Testis (tissue), 3 donors: ENCODE results near the gene GALNT15. TPM values are rescaled to one million over a fixed set of nuclear protein-coding genes. Genes with fewer than 3 reads are reported as not detected.

Experiments
- DNase-seq: peaks from one replicate; pipeline ENCODE4 v3.0.0-alpha.2; 2019
- H3K27ac ChIP-seq, 2 donors: fragments of 200-600 bp; sonication (generic); one replicate each; pipeline ENCODE4 v1.5.1; 2019
- H3K27me3 ChIP-seq: fragments of 200-600 bp; sonication (generic); one replicate; pipeline ENCODE4 v1.5.1; 2019
- H3K36me3 ChIP-seq: fragments of 200-600 bp; sonication (generic); one replicate; pipeline ENCODE4 v1.5.1; 2017; ENCODE audit warnings: low read depth; ENCODE audit errors: missing control alignments
- H3K4me1 ChIP-seq: fragments of 200-600 bp; sonication (generic); one replicate; pipeline ENCODE4 v1.5.1; 2019
- H3K4me3 ChIP-seq, 2 donors: fragments of 200-600 bp; sonication (generic); one replicate each; pipeline ENCODE4 v1.5.1; 2017 to 2019
- H3K9me3 ChIP-seq: fragments of 200-600 bp; sonication (generic); one replicate; pipeline ENCODE4 v1.5.1; 2017
- POLR2A ChIP-seq: fragments of 450-650 bp; IDR thresholded peaks from one replicate; pipeline ENCODE4 v1.6.1; 2017; ENCODE audit warnings: antibody characterized with exemption, mild to moderate bottlenecking, moderate library complexity
- WGBS, 2 donors: methylation state at CpG; one replicate each; pipeline ENCODE4 v1.1.5; 2018; 5-methylcytosine and 5-hydroxymethylcytosine counted together
- intact Hi-C: fragments of 100-400 bp; cut with DNase I; formaldehyde crosslinking; loops from one replicate; pipeline ENCODE4 v1.15.1; 2023; ENCODE audit warnings: low total_unique reads
- polyA plus RNA-seq: library from polyadenylated mRNA; stranded (reverse); fragments of 350-450 nt; fragmentation: Illumina TruSeq; extraction: RNeasy Lipid Tissue Mini Kit (QIAGEN cat#74804); gene quantifications from one replicate; pipeline ENCODE4 v1.2.3, GENCODE V29; 2014; ENCODE audit warnings: low read depth, low replicate concordance; ENCODE audit not compliant: insufficient read depth
- total RNA-seq, 2 donors: library from RNA; depleted of rRNA; stranded (reverse); fragments of >200 nt; gene quantifications; one replicate each; pipeline ENCODE4 v1.2.3, GENCODE V29; 2016
- TF ChIP-seq, protein P1 (sequence below), 3 experiments: fragments of 450-650 bp in 2 of 3; fragments of 200-600 bp in 1 of 3; sonication (generic) in 1 of 3; IDR thresholded peaks; one replicate each; pipeline ENCODE4 v1.5.1; 2016 to 2019; ENCODE audit warnings: antibody characterized with exemption in 3 of 3, mild to moderate bottlenecking in 2 of 3, moderate library complexity in 1 of 3

Gene GALNT15
- total and polyA plus RNA-seq, 3 donors from 2014 or later = 6.6 to 16.5 (median 13.0) TPM

DNA sequence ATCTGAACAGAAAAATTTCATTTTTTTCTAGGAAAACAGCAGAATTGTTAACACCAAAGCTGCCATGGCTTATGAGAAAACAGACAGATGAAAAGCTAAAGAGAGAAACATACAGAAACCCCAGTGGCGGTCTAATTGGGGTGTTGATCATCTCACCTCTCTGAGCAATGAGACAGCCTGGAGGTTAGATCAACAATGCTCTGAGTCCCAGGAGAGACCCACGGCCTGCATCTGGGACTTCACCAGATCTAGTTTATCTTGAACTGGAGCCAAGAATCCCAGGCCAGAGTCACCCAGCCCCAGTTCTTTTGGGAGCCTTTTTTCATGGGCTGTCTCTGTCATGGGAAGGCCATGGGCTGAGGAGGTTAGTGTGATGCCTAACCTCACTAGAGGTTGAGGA, 3.5 kb upstream of the GALNT15 start:
- no peak for DNase-seq
- WGBS, 2 donors = 76 to 80% methylated on average over 2 of the region's 2 CpGs
- TF ChIP-seq POLR2A = no peak
- TF ChIP-seq, protein P1, sequence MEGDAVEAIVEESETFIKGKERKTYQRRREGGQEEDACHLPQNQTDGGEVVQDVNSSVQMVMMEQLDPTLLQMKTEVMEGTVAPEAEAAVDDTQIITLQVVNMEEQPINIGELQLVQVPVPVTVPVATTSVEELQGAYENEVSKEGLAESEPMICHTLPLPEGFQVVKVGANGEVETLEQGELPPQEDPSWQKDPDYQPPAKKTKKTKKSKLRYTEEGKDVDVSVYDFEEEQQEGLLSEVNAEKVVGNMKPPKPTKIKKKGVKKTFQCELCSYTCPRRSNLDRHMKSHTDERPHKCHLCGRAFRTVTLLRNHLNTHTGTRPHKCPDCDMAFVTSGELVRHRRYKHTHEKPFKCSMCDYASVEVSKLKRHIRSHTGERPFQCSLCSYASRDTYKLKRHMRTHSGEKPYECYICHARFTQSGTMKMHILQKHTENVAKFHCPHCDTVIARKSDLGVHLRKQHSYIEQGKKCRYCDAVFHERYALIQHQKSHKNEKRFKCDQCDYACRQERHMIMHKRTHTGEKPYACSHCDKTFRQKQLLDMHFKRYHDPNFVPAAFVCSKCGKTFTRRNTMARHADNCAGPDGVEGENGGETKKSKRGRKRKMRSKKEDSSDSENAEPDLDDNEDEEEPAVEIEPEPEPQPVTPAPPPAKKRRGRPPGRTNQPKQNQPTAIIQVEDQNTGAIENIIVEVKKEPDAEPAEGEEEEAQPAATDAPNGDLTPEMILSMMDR (IDR thresholded peaks at IDR 0.05) = no peak
- H3K9me3 ChIP-seq = no peaks in the 10 kb centered on the region
- intact Hi-C loops = no loop called here
- H3K36me3 ChIP-seq = no peaks in the 10 kb centered on the region
- no peak overlapping the region for H3K4me3 ChIP-seq
- peaks cover 5% of the 10 kb centered on the region for H3K4me1 ChIP-seq
- H3K27ac ChIP-seq = no peak overlapping the region
- no peaks in the 10 kb centered on the region for H3K27me3 ChIP-seq

DNA sequence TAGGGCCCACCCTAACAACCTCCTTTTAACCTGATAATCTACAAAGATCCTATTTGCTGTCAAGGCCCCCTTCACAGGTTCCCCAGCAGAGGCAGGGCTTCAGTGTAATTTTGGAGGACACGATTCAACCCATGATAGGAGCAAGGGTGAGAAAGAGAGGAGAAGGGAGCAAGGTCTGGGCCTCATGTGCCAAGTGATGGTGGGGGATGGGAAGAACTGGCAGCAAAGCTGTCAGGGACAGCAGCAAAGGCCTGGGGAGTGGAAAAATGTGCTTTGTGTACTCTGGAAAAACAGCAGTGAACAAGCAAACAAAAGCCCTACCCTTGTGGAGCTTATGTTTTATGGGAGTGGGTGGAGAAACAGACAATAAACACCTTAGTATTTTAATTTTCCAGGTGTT, 2.7 kb upstream of the GALNT15 start:
- TF ChIP-seq, protein P1 (IDR thresholded peaks at IDR 0.05) = no peak
- no peaks in the 10 kb centered on the region for H3K27me3 ChIP-seq
- H3K4me3 ChIP-seq = no peak overlapping the region
- no peak overlapping the region for H3K27ac ChIP-seq
- no peak for DNase-seq
- WGBS, 2 donors = 80 to 88% methylated on average over 1 of the region's 1 CpG
- intact Hi-C loops = no loop called here
- H3K9me3 ChIP-seq = no peaks in the 10 kb centered on the region
- H3K36me3 ChIP-seq = no peaks in the 10 kb centered on the region
- peaks cover 5% of the 10 kb centered on the region for H3K4me1 ChIP-seq

DNA sequence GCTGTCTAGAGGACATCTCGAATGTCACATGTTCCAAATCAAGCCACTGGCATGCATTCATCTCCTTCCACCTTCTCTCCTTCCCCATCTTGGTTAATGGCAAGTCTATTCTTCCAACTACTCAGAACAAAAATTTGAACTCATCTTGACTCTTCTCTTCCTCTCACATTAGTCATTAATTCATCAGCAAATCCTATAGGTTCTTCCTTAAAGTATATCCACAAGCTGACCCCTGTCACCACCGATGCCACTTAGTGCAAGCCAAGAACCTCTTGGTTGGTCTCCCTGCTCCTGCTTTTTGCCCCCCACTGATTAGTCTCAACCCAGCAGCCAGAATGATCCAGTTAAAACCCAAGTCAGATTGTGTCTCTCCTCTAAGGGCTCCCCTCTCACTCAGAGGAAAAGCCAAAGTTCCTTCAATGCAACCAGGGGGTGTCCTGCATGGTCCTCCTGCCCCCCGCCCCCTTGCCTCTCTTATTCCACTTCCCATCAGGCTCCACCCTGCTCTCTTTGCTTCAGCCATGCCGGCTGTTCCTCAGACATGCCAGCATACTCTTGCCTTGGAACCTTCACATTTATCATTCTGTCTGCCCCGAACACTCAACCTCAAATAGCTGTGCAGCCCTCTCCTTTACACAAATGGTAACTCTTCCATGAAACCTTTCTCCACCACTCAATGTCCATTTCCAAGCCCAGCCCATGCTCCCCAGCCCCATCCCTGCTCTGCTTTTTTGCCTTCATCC, 1.0 kb upstream of the GALNT15 start:
- peaks cover 9% of the 10 kb centered on the region for H3K4me1 ChIP-seq
- no peak overlapping the region for H3K4me3 ChIP-seq
- H3K27me3 ChIP-seq = no peaks in the 10 kb centered on the region
- no peak for DNase-seq
- H3K9me3 ChIP-seq = no peaks in the 10 kb centered on the region
- intact Hi-C loops = no loop called here
- WGBS, 2 donors = 89 to 90% methylated on average over 5 of the region's 5 CpGs
- H3K36me3 ChIP-seq = no peaks in the 10 kb centered on the region
- no peak for TF ChIP-seq POLR2A
- TF ChIP-seq, protein P1 (IDR thresholded peaks at IDR 0.05) = no peak
- H3K27ac ChIP-seq = no peak overlapping the region

DNA sequence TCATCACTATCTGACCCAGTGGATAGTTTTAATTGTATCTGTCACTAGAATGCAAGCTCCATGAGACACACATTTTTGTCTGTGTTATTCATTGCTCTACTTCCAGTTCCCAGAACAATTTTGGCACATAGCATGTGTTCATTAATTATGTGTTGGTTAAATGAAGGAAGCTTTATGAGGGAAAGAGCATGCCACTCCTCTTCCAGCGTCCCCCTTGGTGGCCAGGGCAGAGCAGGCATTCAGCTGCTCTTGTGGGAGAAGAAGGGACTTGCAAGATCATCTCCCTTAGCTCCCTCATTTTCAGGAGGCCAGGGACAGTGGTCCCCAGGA, 489 bp upstream of the GALNT15 start:
- H3K4me1 ChIP-seq = peaks cover 9% of the 10 kb centered on the region
- 0 to 50% methylated on average over 1 of the region's 1 CpG for WGBS, 2 donors
- intact Hi-C loops = no loop called here
- H3K27ac ChIP-seq = no peak overlapping the region
- no peak overlapping the region for H3K4me3 ChIP-seq
- H3K36me3 ChIP-seq = no peaks in the 10 kb centered on the region
- no peak for DNase-seq
- H3K27me3 ChIP-seq = no peaks in the 10 kb centered on the region
- H3K9me3 ChIP-seq = no peaks in the 10 kb centered on the region
- TF ChIP-seq POLR2A = no peak
- TF ChIP-seq, protein P1 (IDR thresholded peaks at IDR 0.05) = no peak
